Thyroid gland (tissue), 4 donors: ENCODE measurements around the gene OCA2.

Experiments used
- POLR2A ChIP-seq, 2 donors: fragments of 450-650 bp; IDR thresholded peaks; one replicate each; pipeline ENCODE4 v1.6.1; 2017; ENCODE audit warnings: antibody characterized with exemption in 2 of 2, mild to moderate bottlenecking in 2 of 2, moderate library complexity in 1 of 2
- TF ChIP-seq, protein P1 (sequence below), 6 experiments: fragments of 200-600 bp in 3 of 6; fragments of 450-650 bp in 3 of 6; sonication (generic) in 3 of 6; IDR thresholded peaks; one replicate each; pipeline ENCODE4 v1.5.1; 2016 to 2019; ENCODE audit warnings: antibody characterized with exemption in 6 of 6, mild to moderate bottlenecking in 2 of 6, inconsistent platforms in 1 of 6, moderate library complexity in 1 of 6

DNA sequence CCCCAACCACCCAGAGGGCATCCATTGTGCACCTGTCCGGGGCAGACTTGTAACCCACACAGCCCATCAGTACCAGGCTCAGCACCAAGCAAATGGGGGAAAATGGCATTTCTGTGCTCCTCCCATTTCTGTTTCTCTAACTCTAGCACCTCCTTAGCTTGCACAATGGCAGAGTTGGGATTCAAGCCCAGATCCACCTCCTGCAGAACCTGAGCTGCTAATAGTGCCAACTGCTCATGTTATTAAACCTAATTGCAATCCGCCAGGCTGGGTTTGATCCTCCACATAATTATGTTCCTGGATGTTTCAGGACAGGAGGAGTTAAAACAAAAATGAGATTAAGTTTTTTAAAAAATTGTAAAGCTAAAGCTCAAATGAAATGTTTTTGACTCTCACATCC, 235.0 kb downstream of the OCA2 start:
- TF ChIP-seq, protein P1, sequence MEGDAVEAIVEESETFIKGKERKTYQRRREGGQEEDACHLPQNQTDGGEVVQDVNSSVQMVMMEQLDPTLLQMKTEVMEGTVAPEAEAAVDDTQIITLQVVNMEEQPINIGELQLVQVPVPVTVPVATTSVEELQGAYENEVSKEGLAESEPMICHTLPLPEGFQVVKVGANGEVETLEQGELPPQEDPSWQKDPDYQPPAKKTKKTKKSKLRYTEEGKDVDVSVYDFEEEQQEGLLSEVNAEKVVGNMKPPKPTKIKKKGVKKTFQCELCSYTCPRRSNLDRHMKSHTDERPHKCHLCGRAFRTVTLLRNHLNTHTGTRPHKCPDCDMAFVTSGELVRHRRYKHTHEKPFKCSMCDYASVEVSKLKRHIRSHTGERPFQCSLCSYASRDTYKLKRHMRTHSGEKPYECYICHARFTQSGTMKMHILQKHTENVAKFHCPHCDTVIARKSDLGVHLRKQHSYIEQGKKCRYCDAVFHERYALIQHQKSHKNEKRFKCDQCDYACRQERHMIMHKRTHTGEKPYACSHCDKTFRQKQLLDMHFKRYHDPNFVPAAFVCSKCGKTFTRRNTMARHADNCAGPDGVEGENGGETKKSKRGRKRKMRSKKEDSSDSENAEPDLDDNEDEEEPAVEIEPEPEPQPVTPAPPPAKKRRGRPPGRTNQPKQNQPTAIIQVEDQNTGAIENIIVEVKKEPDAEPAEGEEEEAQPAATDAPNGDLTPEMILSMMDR (IDR thresholded peaks at IDR 0.05) = no peak
- TF ChIP-seq POLR2A (IDR thresholded peaks at IDR 0.05) = no peak
